OCI-LY3 (cell line): ENCODE measurements around the gene GPR25.

Source experiments
- H2AFZ ChIP-seq: fragments of 200-600, 300-600 bp; shearing (Covaris generic); 2 replicates; pipeline ENCODE4 v1.6.0; 2014; ENCODE audit warnings: antibody characterized with exemption, low read depth, low read length
- H3K27ac ChIP-seq: fragments of 200-600, 300-600 bp; sonication (generic); 2 replicates; pipeline ENCODE4 v1.5.1; 2014; ENCODE audit warnings: mild to moderate bottlenecking, low read length, moderate library complexity, mixed read lengths
- H3K27me3 ChIP-seq: fragments of 200-600, 300-600 bp; sonication (generic); 2 replicates; pipeline ENCODE4 v1.6.1; 2014; ENCODE audit warnings: low read depth, low read length, mixed read lengths
- H3K36me3 ChIP-seq: fragments of 200-600, 300-600 bp; sonication (generic); replicated peaks from 2 replicates; pipeline ENCODE3; 2014; ENCODE audit warnings: low read depth, low read length, mixed read lengths
- H3K4me1 ChIP-seq: fragments of 300-600, 200-600 bp; sonication (generic); 2 replicates; pipeline ENCODE4 v1.6.1; 2014; ENCODE audit warnings: low read length, mixed read lengths
- H3K4me2 ChIP-seq: fragments of 200-600, 300-600 bp; sonication (generic); 2 replicates; pipeline ENCODE4 v1.6.1; 2014; ENCODE audit warnings: low read length, mixed read lengths
- H3K4me3 ChIP-seq: fragments of 300-600, 200-600 bp; sonication (generic); 2 replicates; pipeline ENCODE4 v1.5.1; 2014; ENCODE audit warnings: antibody characterized with exemption, mild to moderate bottlenecking, low read length, moderate library complexity
- H3K79me2 ChIP-seq: fragments of 300-600, 200-600 bp; shearing (Covaris generic); 2 replicates; pipeline ENCODE4 v1.6.1; 2014; ENCODE audit warnings: mild to moderate bottlenecking, low read length, mixed read lengths
- H3K9ac ChIP-seq: fragments of 300-600, 200-600 bp; shearing (Covaris generic); 2 replicates; pipeline ENCODE4 v1.6.0; 2014; ENCODE audit warnings: mild to moderate bottlenecking, low read length, moderate library complexity
- H3K9me3 ChIP-seq: fragments of 200-600, 300-600 bp; shearing (Covaris generic); 2 replicates; pipeline ENCODE4 v1.6.1; 2014; ENCODE audit warnings: low read length, mixed read lengths; ENCODE audit not compliant: insufficient read depth
- H4K20me1 ChIP-seq: fragments of 200-600, 300-600 bp; sonication (generic); 2 replicates; pipeline ENCODE4 v1.6.1; 2016; ENCODE audit warnings: low read length, mixed read lengths; ENCODE audit not compliant: insufficient read depth
- CTCF ChIP-seq: fragments of 200-600, 300-600 bp; sonication (generic); IDR thresholded peaks from 2 replicates; pipeline ENCODE4 v1.5.1; 2014; ENCODE audit warnings: antibody characterized with exemption, low read length, low read depth
- EZH2phosphoT487 ChIP-seq: fragments of 200-600 bp; shearing (Covaris generic); IDR thresholded peaks from 2 replicates; pipeline ENCODE4 v1.6.1; 2018; ENCODE audit warnings: antibody characterized with exemption, mixed run types, low read depth

The GPR25 gene

GRCh38 chr1:200901350-200901749 lies 28.6 kb downstream of the GPR25 start:
- no peaks in the 10 kb centered on the region for H3K9me3 ChIP-seq
- TF ChIP-seq EZH2phosphoT487 (no peak), CTCF (no peak)
- H3K27ac ChIP-seq = no peak overlapping the region
- H3K36me3 ChIP-seq = no peaks in the 10 kb centered on the region
- H3K79me2 ChIP-seq = no peaks in the 10 kb centered on the region
- peaks cover 79% of the 10 kb centered on the region for H3K27me3 ChIP-seq
- H3K9ac ChIP-seq = no peak overlapping the region
- peaks cover 4% of the 10 kb centered on the region; the same call in 1 of the 2 replicates for H4K20me1 ChIP-seq
- peaks cover 20% of the 10 kb centered on the region for H3K4me1 ChIP-seq
- H2AFZ ChIP-seq = no peak overlapping the region
- H3K4me3 ChIP-seq = no peak overlapping the region
- no peak overlapping the region for H3K4me2 ChIP-seq

DNA sequence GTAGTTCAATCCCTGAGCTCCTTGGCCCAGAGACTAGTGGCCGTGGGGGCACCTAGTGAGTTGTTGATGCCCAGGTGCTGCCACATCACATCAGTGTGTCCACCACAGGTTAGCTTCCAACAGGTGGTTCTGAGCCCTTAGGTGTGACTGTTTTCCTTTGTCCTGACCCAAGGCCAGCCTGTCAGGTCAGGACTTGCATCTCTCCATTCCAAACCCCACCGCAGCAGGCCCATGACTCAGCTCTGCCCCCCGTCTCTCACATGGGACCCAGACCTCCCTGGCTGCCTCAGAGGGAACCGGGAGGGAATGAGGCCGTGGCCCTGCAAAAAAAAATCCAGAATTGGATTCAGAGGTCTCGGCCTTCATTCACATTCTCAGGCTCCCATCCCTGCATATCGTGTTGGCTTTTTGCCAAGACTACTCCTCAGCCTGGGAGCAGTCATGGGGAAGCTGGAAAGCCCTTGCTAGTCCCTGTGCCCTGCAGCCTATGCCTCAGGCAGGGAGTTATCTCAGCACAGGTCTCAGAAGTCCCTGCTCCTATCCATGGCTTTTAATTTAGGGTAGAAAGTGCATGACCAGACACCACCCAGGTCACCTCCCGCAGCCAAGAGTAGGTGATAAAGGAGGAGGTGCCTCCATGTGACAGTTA lies 29.1 kb downstream of the GPR25 start:
- H3K36me3 ChIP-seq = no peaks in the 10 kb centered on the region

GRCh38 chr1:200903793-200904192 lies 31.0 kb downstream of the GPR25 start:
- no peak overlapping the region for H3K27ac ChIP-seq
- no peak overlapping the region for H3K4me3 ChIP-seq
- H3K4me1 ChIP-seq = peaks cover 33% of the 10 kb centered on the region
- no peaks in the 10 kb centered on the region for H3K36me3 ChIP-seq
- H3K9ac ChIP-seq = no peak overlapping the region
- H3K9me3 ChIP-seq = no peaks in the 10 kb centered on the region
- H3K79me2 ChIP-seq = no peaks in the 10 kb centered on the region
- H3K27me3 ChIP-seq = peaks cover 70% of the 10 kb centered on the region
- TF ChIP-seq CTCF (no peak), EZH2phosphoT487 (no peak)
- H4K20me1 ChIP-seq = no peaks in the 10 kb centered on the region
- no peak overlapping the region for H3K4me2 ChIP-seq
- no peak overlapping the region for H2AFZ ChIP-seq

More for the DNA sequence above, 29.1 kb downstream of the GPR25 start:
- Histone ChIP-seq H4K20me1 (no peaks in the 10 kb centered on the region; the same call in 1 of the 2 replicates), H3K9ac (no peak overlapping the region), H3K27ac (no peak overlapping the region), H3K4me3 (no peak overlapping the region), H2AFZ (no peak overlapping the region), H3K4me1 (peaks cover 19% of the 10 kb centered on the region), H3K79me2 (no peaks in the 10 kb centered on the region), H3K4me2 (no peak overlapping the region), H3K9me3 (no peaks in the 10 kb centered on the region), H3K27me3 (peaks cover 73% of the 10 kb centered on the region)
- TF ChIP-seq EZH2phosphoT487 = no peak
- no peak for TF ChIP-seq CTCF

GRCh38 chr1:200904772-200905171 lies 32.0 kb downstream of the GPR25 start:
- Histone ChIP-seq H4K20me1 (no peaks in the 10 kb centered on the region), H3K4me2 (no peak overlapping the region), H3K27me3 (peaks cover 75% of the 10 kb centered on the region), H3K4me3 (no peak overlapping the region), H3K9me3 (no peaks in the 10 kb centered on the region), H2AFZ (no peak overlapping the region), H3K79me2 (no peaks in the 10 kb centered on the region), H3K4me1 (peaks cover 40% of the 10 kb centered on the region), H3K36me3 (no peaks in the 10 kb centered on the region), H3K9ac (no peak overlapping the region), H3K27ac (no peak overlapping the region)
- TF ChIP-seq CTCF = no peak
